Activated CD8-positive, alpha-beta memory T cell treated with anti-CD3 and anti-CD28 coated beads for 36 hours (primary cell): Measurements from ENCODE around the gene TXNDC15. TPM values are rescaled to one million over a fixed set of nuclear protein-coding genes. Genes with fewer than 3 reads are reported as not detected.
"Not testable (repeated sequence)": the region's sequence is repeated elsewhere in the genome, so short reads cannot be mapped to it uniquely, and the experiment has no call there.

Experiments used
- CTCF ChIA-PET: fragments of 350-600 bp; sonication (Branson Sonifier 250); formaldehyde crosslinking; loops from one replicate; lab custom pipeline; 2021; ENCODE audit warnings: antibody characterized with exemption; lab: Charles Lee
- POLR2A ChIA-PET: fragments of 350-600 bp; sonication (Branson Sonifier 250); formaldehyde crosslinking; loops from one replicate; lab custom pipeline; 2021; ENCODE audit warnings: antibody characterized with exemption; lab: Charles Lee
- total RNA-seq, 2 experiments: library from RNA; stranded (reverse); gene quantifications; one replicate each; pipeline ENCODE4 v1.2.3, GENCODE V29; 2021

TXNDC15 gene
- total RNA-seq, 2 experiments from 2014 or later: 33.7 to 43.3 TPM

DNA sequence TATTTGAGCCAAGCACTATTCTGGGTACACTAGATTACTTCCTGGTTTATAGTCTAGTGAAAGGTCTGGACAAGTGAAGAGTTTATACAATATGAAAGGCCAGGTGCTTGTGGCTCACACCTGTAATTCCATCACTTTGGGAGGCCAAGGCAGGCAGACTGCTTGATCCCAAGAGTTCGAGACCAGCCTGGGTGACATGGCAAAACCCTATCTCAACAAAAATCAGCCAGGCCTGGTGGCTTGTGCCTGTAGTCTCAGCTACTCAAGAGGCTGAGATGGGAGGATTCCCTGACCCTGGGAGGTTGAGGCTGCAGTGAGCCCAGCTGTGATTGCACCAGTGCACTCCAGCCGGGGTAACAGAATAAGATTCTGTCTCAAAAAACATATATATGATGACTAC, 9.5 kb upstream of the TXNDC15 start:
- ChIA-PET CTCF (no interaction called here), POLR2A (no interaction called here)

DNA sequence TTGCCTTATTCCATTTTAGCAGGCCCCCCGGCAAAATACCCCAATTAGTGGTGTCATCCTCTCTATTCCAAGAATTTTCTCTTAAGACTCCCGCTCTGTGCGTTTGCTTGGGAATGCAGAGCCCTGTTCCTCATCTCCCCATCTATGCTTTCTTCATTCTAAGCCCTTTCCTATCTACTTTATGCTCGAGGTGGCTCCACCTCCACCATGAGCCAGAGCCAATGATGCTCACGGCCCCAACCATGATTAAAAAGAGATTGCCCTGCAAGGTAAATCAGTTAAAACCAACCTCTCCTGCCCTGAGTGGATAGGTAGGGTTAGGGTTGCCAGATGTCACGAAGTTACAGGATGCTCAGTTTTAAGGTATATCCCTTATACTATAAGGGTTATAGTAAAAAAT, 677 bp upstream of the TXNDC15 start:
- POLR2A ChIA-PET: interaction anchor here (0.5 to 2.0 kb wide), 8 partner anchors 13 to 135 kb away, joined by 4 to 18 read pairs (median 6); partner anchors contain the start of genes C5orf24, CAMLG, DDX46 and PCBD2

DNA sequence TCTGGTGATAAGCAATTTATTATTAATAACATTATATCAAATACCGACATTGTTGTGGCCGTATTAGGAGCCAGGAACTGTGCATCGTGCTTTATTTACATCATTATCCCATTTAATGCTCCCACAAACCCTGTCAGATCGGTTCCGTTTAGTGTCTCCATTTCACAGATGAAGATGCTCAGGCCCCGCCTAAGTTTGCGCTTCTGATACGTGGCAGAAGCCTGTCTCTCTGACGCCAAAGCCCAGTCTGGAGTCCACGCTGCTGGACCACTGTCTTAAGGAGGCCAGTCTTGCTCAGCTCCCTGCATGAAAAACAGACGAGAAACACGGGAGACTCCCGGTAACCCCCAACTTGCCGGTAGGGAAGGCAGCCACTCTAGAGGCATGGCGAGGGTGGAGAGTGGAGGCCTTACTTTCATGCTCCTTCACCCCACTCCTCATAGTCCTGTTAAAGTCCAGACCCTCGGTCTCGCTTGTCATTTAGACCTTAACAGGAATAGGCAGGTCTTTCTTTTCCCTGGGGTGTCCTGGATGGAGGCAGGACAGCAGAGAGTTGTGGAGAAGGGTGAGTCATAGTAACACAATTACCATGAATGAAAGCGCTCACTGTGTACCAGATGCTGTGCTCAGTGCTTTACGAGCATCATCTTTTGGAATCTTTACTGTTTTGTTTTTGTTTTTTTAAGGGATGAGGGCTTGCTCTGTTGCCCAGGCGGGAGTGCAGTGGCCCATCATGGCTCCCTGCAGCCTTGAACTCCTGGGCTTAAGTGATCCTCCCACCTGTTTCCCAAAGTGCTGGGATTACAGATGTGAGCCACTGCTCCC, 872 bp downstream of the TXNDC15 start:
- ChIA-PET POLR2A (interaction anchor here (1.5 to 2.0 kb wide), 3 partner anchors 30 to 117 kb away, joined by 6 to 18 read pairs (median 11); partner anchors contain the start of genes C5orf24, DDX46 and PCBD2), CTCF (interaction anchor here (2.2 kb wide), 1 partner anchor 30 kb away, joined by 7 read pairs; the partner anchor contains the start of gene PCBD2)

More for the DNA sequence above, 677 bp upstream of the TXNDC15 start:
- CTCF ChIA-PET: interaction anchor here (1.7 to 2.2 kb wide), 3 partner anchors 13 to 31 kb away, joined by 3 to 7 read pairs (median 5); partner anchors contain the start of gene PCBD2

DNA sequence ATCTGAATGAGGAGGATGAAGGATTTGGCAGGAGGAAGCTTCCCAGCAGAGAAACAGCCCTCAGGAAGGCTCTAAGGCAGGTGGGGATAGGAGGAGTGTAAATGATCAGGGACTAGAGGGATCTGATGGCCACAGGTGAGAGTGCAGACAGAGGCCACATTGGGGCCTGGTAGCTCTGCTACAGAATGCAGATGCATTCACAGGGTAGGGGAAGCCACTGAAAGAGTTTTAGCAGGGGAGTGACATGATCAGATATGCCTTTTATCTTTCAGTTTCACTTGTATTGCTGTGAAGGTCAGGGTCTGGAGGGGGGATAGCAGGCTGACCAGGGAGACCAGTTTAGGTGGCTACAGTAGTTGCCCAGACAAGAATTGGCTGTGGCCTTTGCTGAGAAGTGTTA, 3.0 kb downstream of the TXNDC15 start:
- ChIA-PET CTCF (no interaction called here), POLR2A (interaction anchor here (0.5 kb wide), 1 partner anchor 27 kb away, joined by 7 read pairs; no protein-coding TSS in a partner anchor)

DNA sequence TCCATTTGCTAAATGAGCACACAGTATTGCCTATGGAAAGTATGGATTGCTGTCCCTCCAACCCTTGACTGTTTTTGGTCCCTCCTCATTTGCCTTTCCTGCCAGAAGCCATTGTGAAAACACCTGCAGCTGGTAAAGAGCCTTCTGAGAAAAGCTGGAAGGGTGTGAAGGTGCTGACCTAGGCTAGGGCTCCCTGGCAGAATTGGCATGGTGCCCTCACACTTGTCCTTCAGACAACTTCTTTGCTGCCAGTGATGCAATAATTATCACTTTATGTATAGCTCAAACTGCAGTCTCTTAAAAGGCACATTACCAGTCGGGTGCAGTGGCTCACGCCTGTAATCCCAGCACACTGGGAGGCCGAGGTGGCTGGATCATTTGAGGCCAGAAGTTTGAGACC, 4.2 kb downstream of the TXNDC15 start:
- POLR2A ChIA-PET: interaction anchor here (0.5 kb wide), 1 partner anchor 202 kb away, joined by 6 read pairs; no protein-coding TSS in a partner anchor

DNA sequence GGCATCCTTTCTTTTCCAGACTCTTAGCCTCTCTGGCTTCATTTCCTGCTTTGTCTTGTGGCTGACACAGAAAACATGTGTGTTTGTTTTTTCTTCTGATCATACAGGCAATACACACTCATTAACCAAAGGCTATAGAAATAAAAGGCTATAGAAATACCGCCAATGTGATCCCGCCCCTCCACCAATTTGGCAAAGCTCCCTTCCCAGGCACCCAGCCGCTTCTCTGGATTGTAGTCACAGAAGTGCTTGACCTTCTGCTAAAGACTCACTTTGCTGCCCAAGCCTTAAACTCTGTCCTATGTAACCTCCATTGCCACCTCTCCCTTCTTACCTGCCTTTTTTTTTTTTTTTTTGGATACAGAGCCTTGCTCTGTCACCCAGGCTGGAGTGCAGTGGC, 5.3 kb downstream of the TXNDC15 start:
- ChIA-PET CTCF (no interaction called here), POLR2A (interaction anchor here (0.7 kb wide), 1 partner anchor 199 kb away, joined by 9 read pairs; no protein-coding TSS in a partner anchor)

More for the DNA sequence above, 4.2 kb downstream of the TXNDC15 start:
- CTCF ChIA-PET: interaction anchor here (0.6 kb wide), 1 partner anchor 12 kb away, joined by 4 read pairs; no protein-coding TSS in a partner anchor

DNA sequence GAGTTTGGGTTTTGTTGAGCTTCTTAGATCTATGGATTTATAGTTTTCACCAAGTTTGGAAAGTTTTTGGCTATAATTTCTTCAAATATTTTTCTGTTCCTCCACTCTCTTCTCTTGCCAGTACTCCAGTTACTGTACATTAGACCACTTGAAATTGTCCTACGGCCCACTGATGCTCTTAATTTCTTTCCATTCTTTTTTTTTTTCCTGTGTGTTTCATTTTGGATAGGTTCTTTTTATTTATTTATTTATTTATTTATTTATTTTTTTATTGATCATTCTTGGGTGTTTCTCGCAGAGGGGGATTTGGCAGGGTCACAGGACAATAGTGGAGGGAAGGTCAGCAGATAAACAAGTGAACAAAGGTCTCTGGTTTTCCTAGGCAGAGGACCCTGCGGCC, 6.8 kb downstream of the TXNDC15 start:
- POLR2A ChIA-PET, CTCF ChIA-PET: not testable (repeated sequence)

DNA sequence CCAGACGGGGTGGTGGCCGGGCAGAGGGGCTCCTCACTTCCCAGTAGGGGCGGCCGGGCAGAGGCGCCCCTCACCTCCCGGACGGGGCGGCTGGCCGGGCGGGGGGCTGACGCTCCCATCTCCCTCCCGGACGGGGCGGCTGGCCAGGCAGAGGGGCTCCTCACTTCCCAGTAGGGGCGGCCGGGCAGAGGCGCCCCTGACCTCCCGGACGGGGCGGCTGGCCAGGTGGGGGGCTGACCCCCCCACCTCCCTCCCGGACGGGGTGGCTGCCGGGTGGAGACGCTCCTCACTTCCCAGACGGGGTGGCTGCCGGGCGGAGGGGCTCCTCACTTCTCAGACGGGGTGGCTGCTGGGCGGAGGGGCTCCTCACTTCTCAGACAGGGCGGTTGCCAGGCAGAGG, 7.5 kb downstream of the TXNDC15 start:
- POLR2A ChIA-PET: not testable (repeated sequence)

DNA sequence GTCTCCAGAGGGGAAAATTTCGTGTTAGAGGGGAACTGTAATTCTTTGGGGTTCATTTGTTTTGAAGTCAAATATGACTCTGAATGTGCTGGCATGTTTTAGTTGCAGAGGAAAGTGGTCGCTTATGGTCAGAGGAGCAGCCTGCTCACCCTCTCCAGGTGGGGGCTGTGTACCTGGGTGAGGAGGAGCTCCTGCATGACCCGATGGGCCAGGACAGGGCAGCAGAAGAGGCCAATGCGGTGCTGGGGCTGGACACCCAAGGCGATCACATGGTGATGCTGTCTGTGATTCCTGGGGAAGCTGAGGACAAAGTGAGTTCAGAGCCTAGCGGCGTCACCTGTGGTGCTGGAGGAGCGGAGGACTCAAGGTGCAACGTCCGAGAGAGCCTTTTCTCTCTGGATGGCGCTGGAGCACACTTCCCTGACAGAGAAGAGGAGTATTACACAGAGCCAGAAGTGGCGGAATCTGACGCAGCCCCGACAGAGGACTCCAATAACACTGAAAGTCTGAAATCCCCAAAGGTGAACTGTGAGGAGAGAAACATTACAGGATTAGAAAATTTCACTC, 13.5 kb downstream of the TXNDC15 start:
- POLR2A ChIA-PET: no interaction called here
- CTCF ChIA-PET: interaction anchor here (1.7 kb wide), 1 partner anchor 17 kb away, joined by 4 read pairs; the partner anchor contains the start of gene PCBD2

More for the DNA sequence above, 7.5 kb downstream of the TXNDC15 start:
- CTCF ChIA-PET: not testable (repeated sequence)

DNA sequence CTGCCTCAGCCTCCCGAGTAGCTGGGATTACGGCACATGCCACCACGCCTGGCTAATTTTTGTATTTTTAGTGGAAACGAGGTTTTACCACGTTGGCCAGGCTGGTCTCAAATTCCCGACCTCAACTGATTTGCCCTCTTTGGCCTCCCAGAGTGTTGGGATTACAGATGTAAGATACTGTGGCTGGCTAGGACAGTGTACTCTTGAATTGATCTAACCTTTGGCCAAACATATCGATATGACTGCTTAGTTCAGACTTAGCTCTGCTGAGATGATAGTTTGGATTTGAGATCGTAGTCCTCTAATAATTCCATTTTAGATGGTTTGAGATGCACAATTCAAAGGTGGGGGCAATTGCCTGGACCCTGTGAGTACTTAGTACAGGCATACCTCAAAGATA, 15.2 kb downstream of the TXNDC15 start:
- ChIA-PET POLR2A (no interaction called here), CTCF (interaction anchor here (1.7 kb wide), 1 partner anchor 15 kb away, joined by 8 read pairs; the partner anchor contains the start of gene PCBD2)

DNA sequence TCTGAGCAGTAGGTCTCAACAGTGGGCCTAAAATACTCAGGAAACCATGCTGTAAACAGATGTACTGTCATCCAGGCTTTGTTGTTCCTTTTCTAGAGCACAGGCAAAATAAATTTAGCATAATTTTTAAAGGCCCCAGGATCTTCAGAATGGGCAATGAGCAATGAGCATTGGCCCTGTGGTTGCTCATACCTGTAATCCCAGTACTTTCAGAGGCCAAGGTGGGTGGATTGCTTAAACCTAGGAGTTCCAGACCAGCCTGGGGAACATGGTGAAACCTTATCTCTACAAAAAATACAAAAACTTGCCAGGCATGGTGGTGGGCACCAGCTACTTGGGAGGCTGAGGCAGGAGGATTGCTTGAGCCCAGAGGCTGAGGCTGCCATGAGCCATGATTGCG, 17.3 kb downstream of the TXNDC15 start:
- ChIA-PET CTCF (interaction anchor here (1.2 kb wide), 1 partner anchor 13 kb away, joined by 7 read pairs; the partner anchor contains the start of gene PCBD2), POLR2A (interaction anchor here (0.7 kb wide), 1 partner anchor 40 kb away, joined by 3 read pairs; no protein-coding TSS in a partner anchor)

DNA sequence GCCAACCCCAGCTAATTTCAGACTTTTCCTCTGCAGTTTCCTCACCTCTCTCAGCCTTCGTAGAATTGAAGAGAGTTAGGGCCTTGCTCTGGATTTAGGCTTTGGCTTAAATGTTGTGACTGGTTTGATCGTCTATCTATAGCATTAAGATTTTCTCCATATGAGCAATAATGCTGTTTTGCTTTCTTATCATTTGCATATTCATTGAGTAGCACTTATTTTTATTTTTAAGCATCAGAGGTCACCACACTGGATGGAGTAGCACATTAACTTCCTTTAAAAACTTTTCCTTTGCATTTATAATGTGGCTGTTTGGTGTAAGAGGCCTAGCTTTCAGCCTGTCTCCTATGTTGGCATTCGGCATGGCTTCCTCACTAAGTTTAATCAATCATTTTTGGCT, 18.1 kb downstream of the TXNDC15 start:
- ChIA-PET CTCF (interaction anchor here (0.6 to 1.2 kb wide), 3 partner anchors 9 to 12 kb away, joined by 3 to 7 read pairs (median 3); partner anchors contain the start of gene PCBD2), POLR2A (interaction anchor here (0.7 kb wide), 1 partner anchor 40 kb away, joined by 3 read pairs; no protein-coding TSS in a partner anchor)

DNA sequence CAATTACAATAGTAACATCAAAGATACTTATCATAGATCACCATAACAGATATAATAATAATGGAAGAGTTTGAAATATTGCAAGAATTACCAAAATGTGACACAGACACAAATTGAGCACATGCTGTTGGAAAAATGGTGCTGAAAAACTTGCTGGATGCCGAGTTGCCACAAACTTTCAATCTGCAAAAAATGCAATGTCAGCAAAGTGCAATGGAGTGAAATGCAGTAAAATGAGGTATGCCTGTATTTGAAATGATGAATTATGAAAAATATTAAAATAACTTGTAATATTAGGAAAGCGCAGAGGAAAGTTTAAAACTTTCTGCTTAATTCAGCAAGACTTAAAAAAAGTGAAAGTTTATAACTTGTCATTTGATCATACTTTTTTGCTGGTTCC, 18.8 kb downstream of the TXNDC15 start:
- POLR2A ChIA-PET: no interaction called here
- CTCF ChIA-PET: no interaction called here

DNA sequence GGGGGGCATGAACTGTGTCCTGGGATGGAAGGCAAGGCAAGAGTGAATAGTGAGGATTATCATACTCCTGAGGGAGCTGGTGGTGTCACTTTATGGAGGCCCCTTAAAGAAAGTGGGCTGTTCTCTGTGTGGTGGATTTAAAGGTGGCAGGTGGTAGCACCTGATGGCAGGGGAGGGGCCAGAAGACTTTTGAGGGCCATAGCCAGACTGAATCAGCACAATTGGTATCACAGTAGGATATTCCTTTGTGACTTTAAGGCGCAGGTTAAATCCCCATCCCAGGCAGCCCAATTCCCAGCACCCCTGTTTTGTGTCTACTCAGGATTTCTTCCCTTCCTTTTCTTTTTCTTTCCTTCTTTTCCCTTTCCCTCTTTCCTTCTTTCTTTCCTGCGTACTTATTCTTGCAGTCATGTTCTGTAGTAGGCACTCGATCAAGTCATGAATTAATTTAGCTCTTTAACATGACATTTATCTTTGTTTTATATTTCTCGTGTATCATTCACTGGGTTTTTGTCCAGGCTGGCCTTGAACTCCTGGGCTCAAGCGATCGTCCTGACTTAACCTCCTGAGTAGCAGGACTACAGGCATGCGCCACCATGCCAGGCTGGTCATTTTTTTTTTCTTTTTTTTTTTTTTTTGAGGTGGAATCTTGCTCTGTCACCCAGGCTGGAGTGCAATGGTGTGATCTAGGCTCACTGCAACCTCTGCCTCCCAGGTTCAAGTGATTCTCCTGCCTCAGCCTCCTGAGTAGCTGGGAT, 19.8 kb downstream of the TXNDC15 start:
- CTCF ChIA-PET: interaction anchor here (0.6 to 1.9 kb wide), 3 partner anchors 11 to 73 kb away, joined by 3 to 6 read pairs (median 5); partner anchors contain the start of gene PCBD2
- POLR2A ChIA-PET: interaction anchor here (0.7 kb wide), 1 partner anchor 69 kb away, joined by 3 read pairs; no protein-coding TSS in a partner anchor

DNA sequence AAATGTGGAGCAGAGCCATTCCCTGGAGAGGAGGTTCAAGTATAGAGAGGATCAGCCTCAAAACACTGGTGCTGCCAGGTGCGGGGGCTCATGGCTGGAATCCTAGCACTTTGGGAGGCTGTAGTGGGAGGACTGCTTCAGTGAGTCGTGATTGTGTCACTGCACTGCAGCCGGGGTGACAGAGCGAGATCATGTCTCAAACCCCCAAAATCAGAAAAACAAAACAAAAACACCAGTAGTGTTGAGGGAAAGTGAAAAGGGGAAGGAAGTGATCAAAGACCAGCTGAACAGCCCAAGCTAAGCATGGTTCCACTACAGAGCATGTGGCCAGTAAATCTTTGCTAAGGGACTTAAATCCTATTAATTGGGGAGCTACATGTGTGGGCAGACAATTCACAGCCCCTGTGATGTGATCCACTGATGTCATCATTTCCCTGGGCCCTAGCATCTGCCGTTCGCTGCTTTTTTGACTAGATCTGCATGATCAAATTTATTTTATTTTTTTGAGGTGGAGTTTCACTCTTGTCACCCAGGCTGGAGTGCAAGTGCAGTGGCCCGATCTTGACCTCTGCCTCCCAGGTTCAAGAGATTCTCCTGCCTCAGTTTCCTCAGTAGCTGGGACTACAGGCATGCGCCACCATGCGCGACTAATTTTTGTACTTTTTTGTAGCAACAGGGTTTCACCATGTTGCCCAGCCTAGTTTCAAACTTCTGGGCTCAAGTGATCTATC, 28.1 kb downstream of the TXNDC15 start:
- ChIA-PET POLR2A (interaction anchor here (1.3 kb wide), 1 partner anchor 164 kb away, joined by 5 read pairs; the partner anchor contains the start of gene CAMLG), CTCF (interaction anchor here (0.6 kb wide), 1 partner anchor 10 kb away, joined by 3 read pairs; no protein-coding TSS in a partner anchor)

DNA sequence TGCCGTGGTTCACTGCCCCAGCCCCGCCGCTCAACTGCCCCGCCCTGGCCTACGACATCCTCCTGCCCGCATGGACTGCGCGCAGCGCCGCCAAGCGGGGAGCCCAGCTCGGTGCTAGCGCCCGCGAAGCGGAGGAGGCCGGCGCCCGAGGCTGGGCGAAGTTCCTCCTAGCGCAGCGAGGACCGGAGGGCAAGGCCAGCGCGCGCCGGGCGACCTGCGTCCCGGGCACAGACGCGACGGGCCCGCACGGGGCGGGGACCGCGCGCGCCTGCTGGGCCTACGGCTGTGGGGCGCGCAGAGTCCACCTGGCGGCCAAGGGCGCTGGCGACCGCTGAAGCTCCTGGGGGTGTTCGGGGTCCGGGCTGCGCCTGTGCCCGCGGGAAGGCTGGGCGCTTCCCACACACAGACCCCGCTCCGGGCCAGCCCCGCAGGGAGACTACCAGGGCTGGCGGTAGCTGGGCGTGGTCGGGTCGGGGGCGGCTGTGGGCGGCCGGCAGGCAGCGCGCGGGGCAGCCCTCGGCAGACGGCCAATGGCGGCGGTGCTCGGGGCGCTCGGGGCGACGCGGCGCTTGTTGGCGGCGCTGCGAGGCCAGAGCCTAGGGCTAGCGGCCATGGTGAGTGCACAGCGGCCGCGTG, 30.6 kb downstream of the TXNDC15 start, which contains the start of gene PCBD2:
Gene PCBD2, plus strand, starts transcription at position 522 of the 636 bp plus-strand sequence. Its CDS starts 9 bp downstream, at position 531.
- ChIA-PET CTCF (interaction anchor here (0.5 to 2.1 kb wide), 27 partner anchors 9 to 278 kb away, joined by 3 to 12 read pairs (median 5); partner anchors contain the start of genes C5orf24, CAMLG, DDX46 and TXNDC15), POLR2A (interaction anchor here (0.5 to 2.2 kb wide), 13 partner anchors 8 to 678 kb away, joined by 3 to 18 read pairs (median 4); partner anchors contain the start of genes C5orf24, CAMLG, DDX46 and SEC24A)
